ENCODE results near the gene CSF2RB. TPM values are rescaled to one million over a fixed set of nuclear protein-coding genes. Genes with fewer than 3 reads are reported as not detected.
A peak's percentile ranks its signal among the peaks of the same experiment; 100 is the strongest.

CSF2RB gene
- total and polyA plus RNA-seq, 2 of the 13 experiments (the other 11 are each of a cell fraction or from before 2014, with no cell fraction given) = not detected

GRCh38 chr22:36898690-36899089 is 14.7 kb upstream of the CSF2RB start:
- FAIRE-seq (no peak), DNase-seq (ENCODE audit: low spot score) (no peak), ATAC-seq (no peak)
- Histone ChIP-seq H3K79me2 (ENCODE audit: insufficient read depth, low read length) (no peaks in the 10 kb centered on the region), H3K36me3 (replicated peaks in 1 of 2; ENCODE audit: control insufficient read depth in 1 of 2, insufficient read depth in 2 of 2, low read length in 2 of 2) (no peaks in the 10 kb centered on the region), H3K9ac (ENCODE audit: insufficient read depth, low read depth, low read length) (no peak overlapping the region), H3K4me2 (ENCODE audit: low read depth, low read length) (no peak overlapping the region), H3K27ac (ENCODE audit: extremely low read length, insufficient read depth, low read length) (no peak overlapping the region), H2AFZ (ENCODE audit: low read length) (no peak overlapping the region), H3K4me3 (replicated peaks in 1 of 3; ENCODE audit: insufficient read depth in 1 of 3, low read depth in 2 of 3, low read length in 3 of 3) (no peak overlapping the region), H3K4me1 (ENCODE audit: insufficient read depth, low read length) (no peaks in the 10 kb centered on the region), H4K20me1 (ENCODE audit: insufficient read depth, low read length) (no peaks in the 10 kb centered on the region), H3K27me3 (ENCODE audit: control insufficient read depth in 1 of 2, insufficient read depth in 2 of 2, low read length in 2 of 2) (peaks cover 0 to 18% of the 10 kb centered on the region in 2 experiments; a peak in 2 of 5 replicates), H3K9me3 (ENCODE audit: low read length) (no peaks in the 10 kb centered on the region)
- WGBS (ENCODE audit: low lambda C conversion rate) = 2% methylated on average over 4 of the region's 4 CpGs
- in situ Hi-C loops (cut with HindIII; ENCODE audit: extremely low pct_ligation_motif_present, low pct_unique_long_range_greater_than_20kb) (no loop called here), intact Hi-C loops (cut with micrococcal nuclease; ENCODE audit: unreplicated experiment) (no loop called here)
- no peak for TF ChIP-seq ZNF138 (CRISPR knock-in tag; IDR thresholded peaks at IDR 0.05; ENCODE audit: low read depth)
- TF ChIP-seq CREB1 (IDR thresholded peaks at IDR 0.05) = peak; percentile 95
- TF ChIP-seq CREB1 (CRISPR knock-in tag; IDR thresholded peaks at IDR 0.05) = no peak
- peak; percentile 95 for TF ChIP-seq ATF7 (IDR thresholded peaks at IDR 0.05)
- TF ChIP-seq ATF7 (CRISPR knock-in tag; IDR thresholded peaks at IDR 0.05) = no peak
- TF ChIP-seq MAFK (conservative IDR thresholded peaks at IDR 0.05 in 1 of 2, IDR thresholded peaks at IDR 0.05 in 1 of 2; ENCODE audit: low read length in 2 of 2) = peak in 1 of 2 experiments; percentile 20; a peak in 1 of 4 replicates
- BruUV-seq (replicated peaks) = no TSS peak
- POLR2A ChIA-PET = no interaction called here
- CTCF ChIA-PET (ENCODE audit: low intra/inter-chr PET ratio, low total read pairs) = no interaction called here

- Histone ChIP-seq H3K79me2 (ENCODE audit: insufficient read depth, low read length) (no peaks in the 10 kb centered on the region), H3K9me3 (ENCODE audit: low read length) (no peaks in the 10 kb centered on the region), H3K36me3 (replicated peaks in 1 of 2; ENCODE audit: control insufficient read depth in 1 of 2, insufficient read depth in 2 of 2, low read length in 2 of 2) (no peaks in the 10 kb centered on the region), H3K4me2 (ENCODE audit: low read depth, low read length) (no peak overlapping the region), H4K20me1 (ENCODE audit: insufficient read depth, low read length) (no peaks in the 10 kb centered on the region), H3K4me1 (ENCODE audit: insufficient read depth, low read length) (no peaks in the 10 kb centered on the region), H3K4me3 (replicated peaks in 1 of 3; ENCODE audit: insufficient read depth in 1 of 3, low read depth in 2 of 3, low read length in 3 of 3) (no peak overlapping the region), H3K27ac (ENCODE audit: extremely low read length, insufficient read depth, low read length) (no peak overlapping the region), H3K27me3 (ENCODE audit: control insufficient read depth in 1 of 2, insufficient read depth in 2 of 2, low read length in 2 of 2) (peaks cover 0 to 18% of the 10 kb centered on the region in 2 experiments; a peak in 2 of 5 replicates), H3K9ac (ENCODE audit: insufficient read depth, low read depth, low read length) (no peak overlapping the region), H2AFZ (ENCODE audit: low read length) (no peak overlapping the region)
- FAIRE-seq (no peak), ATAC-seq (no peak), DNase-seq (ENCODE audit: low spot score) (no peak)
- ChIA-PET CTCF (ENCODE audit: low intra/inter-chr PET ratio, low total read pairs) (no interaction called here), POLR2A (no interaction called here)
- 0% methylated on average over 1 of the region's 1 CpG for WGBS (ENCODE audit: low lambda C conversion rate)
- in situ Hi-C loops (cut with HindIII; ENCODE audit: extremely low pct_ligation_motif_present, low pct_unique_long_range_greater_than_20kb) (no loop called here), intact Hi-C loops (cut with micrococcal nuclease; ENCODE audit: unreplicated experiment) (no loop called here)
- BruUV-seq (replicated peaks) = no TSS peak
- TF ChIP-seq HMGA1 (CRISPR knock-in tag; conservative IDR thresholded peaks at IDR 0.05) = no peak
- no peak for TF ChIP-seq ATF6 (CRISPR knock-in tag; conservative IDR thresholded peaks at IDR 0.05)
- no peak for TF ChIP-seq ZZZ3 (CRISPR knock-in tag; IDR thresholded peaks at IDR 0.05; ENCODE audit: borderline replicate concordance)
- no peak for TF ChIP-seq SSRP1 (CRISPR knock-in tag; IDR thresholded peaks at IDR 0.05)
- no peak for TF ChIP-seq ZNF703 (CRISPR knock-in tag; IDR thresholded peaks at IDR 0.05; ENCODE audit: borderline replicate concordance)
- no peak for TF ChIP-seq TAF1 (CRISPR knock-in tag; IDR thresholded peaks at IDR 0.05)
- no peak for TF ChIP-seq ZNF207 (IDR thresholded peaks at IDR 0.05; ENCODE audit: borderline replicate concordance)
- TF ChIP-seq ELF1 (CRISPR knock-in tag; IDR thresholded peaks at IDR 0.05) = no peak
- TF ChIP-seq ZNF83 (CRISPR knock-in tag; IDR thresholded peaks at IDR 0.05; ENCODE audit: borderline replicate concordance) = no peak
- TF ChIP-seq POGK (CRISPR knock-in tag; conservative IDR thresholded peaks at IDR 0.05) = no peak
- TF ChIP-seq MATR3 (CRISPR knock-in tag; IDR thresholded peaks at IDR 0.05) = no peak
Observed at GRCh38 chr22:36899498-36899897, 13.9 kb upstream of the CSF2RB start.

Data from HepG2 (cell line).